HEK293 (cell line): ENCODE data around the gene PNMA8A.
A peak's percentile ranks its signal among the peaks of the same experiment; 100 is the strongest.

ENCODE experiments used
- CTCF ChIA-PET: fragments of 350-600 bp; formaldehyde crosslinking; extraction: SDS; loops from one replicate; lab custom pipeline; 2021; ENCODE audit warnings: antibody characterized with exemption; lab: Yijun Ruan, JAX
- POLR2A ChIA-PET: fragments of 300-600 bp; formaldehyde crosslinking; extraction: SDS; loops from one replicate; lab custom pipeline; 2020; ENCODE audit warnings: antibody characterized with exemption, inconsistent platforms; lab: Yijun Ruan, JAX
- H3K27ac ChIP-seq: fragments of 200-500 bp; sonication (Bioruptor generic); 2 replicates; pipeline ENCODE4 v1.5.1; 2014; ENCODE audit warnings: low read depth, low read length, control low read depth, inconsistent platforms; ENCODE audit errors: extremely low read depth
- H3K36me3 ChIP-seq, 2 experiments: fragments of 200-500 bp in 1 of 2; sonication (Bioruptor generic) in 1 of 2; 1 replicate in 1 of 2; 2 replicates in 1 of 2; pipeline ENCODE4 v1.5.1; 2014 to 2017; ENCODE audit warnings: inconsistent platforms in 2 of 2, low read length in 2 of 2; ENCODE audit not compliant: control insufficient read depth in 2 of 2, insufficient read depth in 1 of 2
- H3K4me1 ChIP-seq: fragments of 200-500 bp; sonication (Bioruptor generic); 2 replicates; pipeline ENCODE4 v1.5.1; 2014; ENCODE audit warnings: mild to moderate bottlenecking, low read length, inconsistent platforms; ENCODE audit not compliant: control insufficient read depth, insufficient read depth
- H3K4me3 ChIP-seq: 2 replicates; pipeline ENCODE4 v1.5.1; 2011; ENCODE audit warnings: low read depth, mild to moderate bottlenecking, control low read depth, low read length, moderate library complexity
- H3K9me3 ChIP-seq: fragments of 200-500 bp; sonication (Bioruptor generic); 2 replicates; pipeline ENCODE4 v1.5.1; 2014; ENCODE audit warnings: low read depth, low read length, inconsistent platforms; ENCODE audit not compliant: control insufficient read depth, insufficient read depth
- BCL6B ChIP-seq: fragments of 450-650 bp; formaldehyde crosslinking; IDR thresholded peaks from 2 replicates; pipeline ENCODE4 v1.5.1; 2017; ENCODE audit warnings: missing biosample characterization, missing genetic modification characterization
- CTCF ChIP-seq: fragments of 450-650 bp; formaldehyde crosslinking; IDR thresholded peaks from 2 replicates; pipeline ENCODE4 v1.5.1; 2016; ENCODE audit warnings: missing biosample characterization, missing genetic modification characterization
- GLI4 ChIP-seq: fragments of 450-650 bp; formaldehyde crosslinking; IDR thresholded peaks from 2 replicates; pipeline ENCODE4 v1.5.1; 2016; ENCODE audit warnings: missing biosample characterization, missing genetic modification characterization
- IKZF3 ChIP-seq: fragments of 450-650 bp; IDR thresholded peaks from 2 replicates; pipeline ENCODE4 v1.5.0; 2018; ENCODE audit warnings: missing biosample characterization, mild to moderate bottlenecking, missing genetic modification characterization, moderate library complexity
- ZFHX2 ChIP-seq: fragments of 450-650 bp; formaldehyde crosslinking; conservative IDR thresholded peaks from 2 replicates; pipeline ENCODE4 v1.5.1; 2016; ENCODE audit warnings: missing biosample characterization, missing genetic modification characterization
- ZFP69B ChIP-seq: fragments of 450-650 bp; formaldehyde crosslinking; IDR thresholded peaks from 2 replicates; pipeline ENCODE4 v1.5.1; 2016; ENCODE audit warnings: missing biosample characterization, missing genetic modification characterization
- ZNF121 ChIP-seq: fragments of 450-650 bp; formaldehyde crosslinking; IDR thresholded peaks from 2 replicates; pipeline ENCODE4 v1.5.1; 2016; ENCODE audit warnings: missing biosample characterization, missing genetic modification characterization
- ZNF148 ChIP-seq: fragments of 450-650 bp; formaldehyde crosslinking; IDR thresholded peaks from 2 replicates; pipeline ENCODE4 v1.5.0; 2017; ENCODE audit warnings: missing biosample characterization, missing genetic modification characterization, borderline replicate concordance
- ZNF266 ChIP-seq: fragments of 450-650 bp; formaldehyde crosslinking; IDR thresholded peaks from 2 replicates; pipeline ENCODE4 v1.5.1; 2016; ENCODE audit warnings: missing biosample characterization, missing genetic modification characterization, low read depth
- ZNF391 ChIP-seq: fragments of 450-650 bp; formaldehyde crosslinking; IDR thresholded peaks from 2 replicates; pipeline ENCODE4 v1.5.1; 2016; ENCODE audit warnings: low read depth, missing biosample characterization, missing genetic modification characterization, borderline replicate concordance
- ZNF473 ChIP-seq: fragments of 450-650 bp; formaldehyde crosslinking; IDR thresholded peaks from 2 replicates; pipeline ENCODE4 v1.5.1; 2017; ENCODE audit warnings: missing biosample characterization, missing genetic modification characterization
- ZNF518A ChIP-seq: fragments of 450-650 bp; formaldehyde crosslinking; conservative IDR thresholded peaks from 2 replicates; pipeline ENCODE4 v1.5.1; 2016; ENCODE audit warnings: low read depth, missing biosample characterization, missing genetic modification characterization
- ZNF544 ChIP-seq: fragments of 450-650 bp; formaldehyde crosslinking; IDR thresholded peaks from 2 replicates; pipeline ENCODE4 v1.5.0; 2017; ENCODE audit warnings: missing biosample characterization, missing genetic modification characterization

The PNMA8A gene

GRCh38 chr19:46478356-46478986 is 7.1 kb upstream of the PNMA8A start:
- ChIA-PET POLR2A (interaction anchor here (1.0 kb wide), 1 partner anchor 65 kb away, joined by 3 read pairs; the partner anchor contains the start of gene CCDC8), CTCF (interaction anchor here (0.5 to 1.4 kb wide), 5 partner anchors 36 to 1588 kb away, joined by 3 to 4 read pairs (median 4); partner anchors contain the start of gene TOMM40)
- Histone ChIP-seq H3K36me3 (no peaks in the 10 kb centered on the region; a peak in 1 of 3 replicates), H3K4me3 (no peak overlapping the region), H3K27ac (no peak overlapping the region), H3K9me3 (no peaks in the 10 kb centered on the region), H3K4me1 (peaks cover 6% of the 10 kb centered on the region)
- no peak for TF ChIP-seq ZFP69B (tag by site-specific recombination)
- peak; percentile 19; the same call in 1 of the 2 replicates for TF ChIP-seq ZFHX2 (tag by site-specific recombination)

- ChIA-PET CTCF (interaction anchor here (0.6 to 2.2 kb wide), 6 partner anchors 12 to 1275 kb away, joined by 3 to 8 read pairs (median 6); no protein-coding TSS in a partner anchor), POLR2A (interaction anchor here (0.5 kb wide), 1 partner anchor 21 kb away, joined by 5 read pairs; no protein-coding TSS in a partner anchor)
- H3K9me3 ChIP-seq = no peaks in the 10 kb centered on the region
- H3K4me1 ChIP-seq = peaks cover 4% of the 10 kb centered on the region
- H3K4me3 ChIP-seq = no peak overlapping the region
- no peak for TF ChIP-seq ZNF544 (tag by site-specific recombination)
- TF ChIP-seq ZNF391 = no peak
- TF ChIP-seq ZNF121 (tag by site-specific recombination) = no peak
- no peak for TF ChIP-seq ZNF473 (tag by site-specific recombination)
- no peak for TF ChIP-seq ZFHX2 (tag by site-specific recombination)
- no peak for TF ChIP-seq CTCF (tag by site-specific recombination)
- no peak for TF ChIP-seq BCL6B
- TF ChIP-seq IKZF3 (tag by site-specific recombination) = no peak
- TF ChIP-seq ZNF148 (tag by site-specific recombination) = no peak
- no peak for TF ChIP-seq ZNF518A (tag by site-specific recombination)
- TF ChIP-seq ZNF266 (tag by site-specific recombination) = no peak
- no peak for TF ChIP-seq GLI4 (tag by site-specific recombination)
- no peaks in the 10 kb centered on the region; a peak in 1 of 3 replicates for H3K36me3 ChIP-seq
- H3K27ac ChIP-seq = no peak overlapping the region
Observed at GRCh38 chr19:46475986-46476385, 4.6 kb upstream of the PNMA8A start.
